ENCODE data around the gene AHI1. TPM values are rescaled to one million over a fixed set of nuclear protein-coding genes. Genes with fewer than 3 reads are reported as not detected.

AHI1 gene
- total and polyA plus RNA-seq, 9 donors = 7.1 to 56.2 (median 26.7) TPM

GRCh38 chr6:135236319-135236718 lies 261.2 kb downstream of the AHI1 start:
- Histone ChIP-seq H3K27ac (no peak overlapping the region), H3K4me1 (ENCODE audit: insufficient read depth) (no peaks in the 10 kb centered on the region), H3K27me3 (no peaks in the 10 kb centered on the region), H3K36me3 (no peaks in the 10 kb centered on the region), H3K9me3 (no peaks in the 10 kb centered on the region), H3K4me3 (no peak overlapping the region)
- 89 to 93% (median 92%) methylated on average over 1 of the region's 1 CpG for WGBS, 3 donors
- DNase-seq = no peak
- TF ChIP-seq CTCF (IDR thresholded peaks at IDR 0.05) = no peak
- TF ChIP-seq EP300 (IDR thresholded peaks at IDR 0.05) = no peak
- TF ChIP-seq POLR2A (IDR thresholded peaks at IDR 0.05) = no peak
- intact Hi-C loops (cut with DNase I) = no loop called here

- Histone ChIP-seq H3K27ac (no peak overlapping the region), H3K9me3 (no peaks in the 10 kb centered on the region), H3K27me3 (no peaks in the 10 kb centered on the region), H3K4me1 (ENCODE audit: insufficient read depth) (no peaks in the 10 kb centered on the region), H3K36me3 (no peaks in the 10 kb centered on the region), H3K4me3 (no peak overlapping the region)
- no peak for DNase-seq
- intact Hi-C loops (cut with DNase I) = no loop called here
- TF ChIP-seq CTCF (IDR thresholded peaks at IDR 0.05) = no peak
- no peak for TF ChIP-seq EP300 (IDR thresholded peaks at IDR 0.05)
- TF ChIP-seq POLR2A (IDR thresholded peaks at IDR 0.05) = no peak
- 65 to 82% (median 68%) methylated on average over 5 of the region's 5 CpGs for WGBS, 3 donors
Measured at GRCh38 chr6:135235716-135236115, 261.8 kb downstream of the AHI1 start.

GRCh38 chr6:135234492-135234780 lies 263.1 kb downstream of the AHI1 start:
- Histone ChIP-seq H3K9me3 (no peaks in the 10 kb centered on the region), H3K27ac (no peak overlapping the region), H3K36me3 (no peaks in the 10 kb centered on the region), H3K4me1 (ENCODE audit: insufficient read depth) (no peaks in the 10 kb centered on the region), H3K4me3 (no peak overlapping the region), H3K27me3 (no peaks in the 10 kb centered on the region)
- DNase-seq = no peak
- intact Hi-C loops (cut with DNase I) = no loop called here
- WGBS, 3 donors = 38 to 50% (median 44%) methylated on average over 1 of the region's 1 CpG
- TF ChIP-seq POLR2A (IDR thresholded peaks at IDR 0.05) (no peak), CTCF (IDR thresholded peaks at IDR 0.05) (no peak), EP300 (IDR thresholded peaks at IDR 0.05) (no peak)

- Histone ChIP-seq H3K27ac (no peak overlapping the region), H3K36me3 (no peaks in the 10 kb centered on the region), H3K27me3 (no peaks in the 10 kb centered on the region), H3K4me1 (ENCODE audit: insufficient read depth) (no peaks in the 10 kb centered on the region), H3K4me3 (no peak overlapping the region), H3K9me3 (peaks cover 0 to 4% of the 10 kb centered on the region in 2 donors)
- WGBS, 3 donors = 31 to 33% (median 32%) methylated on average over 5 of the region's 5 CpGs
- TF ChIP-seq CTCF (IDR thresholded peaks at IDR 0.05) (no peak), POLR2A (IDR thresholded peaks at IDR 0.05) (no peak), EP300 (IDR thresholded peaks at IDR 0.05) (no peak)
- intact Hi-C loops (cut with DNase I) = no loop called here
- DNase-seq = no peak
Measured at GRCh38 chr6:135233686-135234491, 263.7 kb downstream of the AHI1 start.

Small RNA genes within 50 kb of the gene (microRNA-seq; reads per million reads assigned to microRNA genes)
- 0 reads per million in 3 donors for gene MIR548A2

Small RNA genes within 50 kb of the gene (small RNA-seq; reads per million reads assigned to genes)
- gene MIR548A2 (not detected), gene RF00019 (not detected)

Measured in ovary (tissue), 9 donors.